Measurements from ENCODE around the gene CNOT6L.
A peak's percentile ranks its signal among the peaks of the same experiment; 100 is the strongest.
"Not testable (repeated sequence)": the region's sequence is repeated elsewhere in the genome, so short reads cannot be mapped to it uniquely, and the experiment has no call there.

The CNOT6L gene

DNA sequence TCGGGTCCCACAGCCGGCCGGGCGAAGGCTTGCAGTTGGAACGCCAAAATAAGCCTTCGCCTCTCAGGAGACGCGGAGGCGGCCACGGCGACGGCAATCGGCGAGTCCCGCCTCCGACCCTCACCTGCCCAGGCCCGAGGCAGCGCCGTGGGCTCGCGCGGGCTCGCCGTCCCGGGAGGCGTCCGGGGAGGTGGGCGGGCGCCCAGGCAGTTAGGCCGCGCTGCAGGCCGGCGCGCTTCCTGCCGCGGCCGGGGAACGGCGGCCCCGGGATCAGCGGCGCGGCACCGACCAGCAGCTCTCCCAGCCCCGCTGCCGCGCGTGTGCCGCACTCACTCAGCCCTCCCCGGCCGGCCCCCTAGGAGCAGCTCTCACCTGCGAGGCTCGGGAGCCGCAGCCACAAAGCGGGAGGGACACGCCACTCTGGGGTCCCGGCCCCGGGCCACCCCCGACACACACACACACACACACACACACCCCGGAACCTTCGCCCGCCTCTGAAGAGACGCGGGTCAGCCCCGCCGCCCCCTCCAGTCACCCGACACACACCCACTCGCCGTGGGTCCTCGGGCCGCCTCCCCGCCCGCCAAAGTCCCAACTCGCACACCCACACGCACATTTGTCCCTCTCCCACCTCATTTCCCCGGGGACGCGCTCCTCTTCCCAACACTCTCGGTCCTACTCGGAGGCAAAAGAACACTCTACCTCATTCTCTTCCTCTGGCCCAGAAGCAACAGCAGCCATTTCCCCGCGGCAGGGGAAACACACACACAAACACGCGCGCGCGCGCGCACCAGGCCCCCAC lies at the start of gene CNOT6L:
Gene CNOT6L, minus strand, starts transcription at position 767 of the 802 bp plus-strand sequence. Its CDS starts 60 bp downstream, at position 707.
- peak; percentile 89 for DNase-seq

DNA sequence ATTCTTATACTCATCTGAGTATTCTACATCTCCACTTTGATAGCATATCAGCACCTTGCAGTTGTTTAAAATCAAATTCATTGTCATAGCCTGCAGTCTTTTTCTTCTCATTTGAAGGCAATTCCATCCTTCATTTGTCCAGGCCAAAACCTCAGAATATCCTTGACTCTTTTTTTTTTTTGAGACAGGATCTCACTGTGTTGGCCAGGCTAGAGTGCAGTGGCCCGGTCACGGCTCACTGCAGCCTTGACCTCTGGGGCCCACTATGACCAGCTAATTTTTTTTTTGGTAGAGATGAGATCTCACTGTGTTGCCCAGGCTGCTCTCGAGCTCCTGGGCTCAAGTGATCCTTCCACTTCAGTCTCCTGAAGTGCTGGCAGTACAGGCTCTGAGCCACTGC lies 46.1 kb upstream of the CNOT6L start:
- DNase-seq: no peak

DNA sequence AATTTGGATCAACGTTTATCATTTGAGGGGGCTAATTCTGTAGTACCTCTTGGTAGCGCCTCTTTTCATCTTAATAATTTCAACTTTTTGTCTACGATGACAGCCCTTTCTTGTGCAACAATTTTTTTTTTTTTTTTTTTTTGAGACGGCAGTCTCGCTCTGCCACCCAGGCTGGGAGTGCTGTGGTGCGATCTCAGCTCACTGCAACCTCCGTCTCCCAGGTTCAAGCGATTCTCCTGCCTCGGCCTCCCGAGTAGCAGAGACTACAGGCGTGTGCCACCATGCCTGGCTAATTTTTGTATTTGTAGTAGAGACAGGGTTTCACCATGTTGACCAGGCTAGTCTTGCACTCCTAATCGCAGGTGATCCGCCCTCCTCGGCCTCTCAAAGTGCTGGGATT lies 44.2 kb upstream of the CNOT6L start:
- not testable (repeated sequence) for DNase-seq

DNA sequence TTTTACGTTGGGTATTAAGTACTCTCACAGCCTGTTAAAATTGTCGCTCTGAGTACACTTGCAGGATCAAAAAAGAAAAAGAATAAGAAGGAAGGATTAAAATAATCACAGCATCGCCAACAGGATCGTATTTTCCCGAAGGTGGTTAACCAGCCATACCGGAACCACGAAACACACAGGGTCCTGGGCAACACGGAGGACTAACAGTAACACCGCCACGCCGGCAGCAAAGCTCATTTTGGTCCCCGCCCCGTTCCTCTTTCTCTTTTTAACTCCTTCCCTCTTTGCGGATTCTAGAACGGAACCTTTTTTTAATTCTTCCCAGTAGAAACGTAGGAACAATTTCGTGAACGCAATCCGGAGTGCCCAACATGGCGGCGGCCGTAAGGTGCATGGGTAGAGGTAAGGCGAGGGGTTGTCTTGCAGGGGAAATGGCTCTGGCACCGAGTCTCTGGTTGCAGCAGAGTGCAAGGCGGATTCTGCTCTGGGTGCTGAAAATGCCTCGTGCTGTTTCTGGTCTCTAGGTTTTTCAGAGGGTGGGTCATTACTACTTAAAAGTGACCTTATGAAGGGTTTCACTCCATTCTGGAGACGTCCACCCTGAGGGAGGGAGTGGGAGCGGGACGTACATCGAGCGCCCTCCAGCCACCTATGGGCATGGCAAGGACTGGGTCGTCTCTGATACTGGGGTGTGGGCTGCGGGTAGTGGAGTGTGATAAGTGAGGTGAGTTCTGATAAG lies 43.5 kb upstream of the CNOT6L start, which contains the start of gene MRPL1:
Gene MRPL1, plus strand, starts transcription at position 353 of the 739 bp plus-strand sequence. Its CDS starts 19 bp downstream, at position 372.
- peak; percentile 92 for DNase-seq

DNA sequence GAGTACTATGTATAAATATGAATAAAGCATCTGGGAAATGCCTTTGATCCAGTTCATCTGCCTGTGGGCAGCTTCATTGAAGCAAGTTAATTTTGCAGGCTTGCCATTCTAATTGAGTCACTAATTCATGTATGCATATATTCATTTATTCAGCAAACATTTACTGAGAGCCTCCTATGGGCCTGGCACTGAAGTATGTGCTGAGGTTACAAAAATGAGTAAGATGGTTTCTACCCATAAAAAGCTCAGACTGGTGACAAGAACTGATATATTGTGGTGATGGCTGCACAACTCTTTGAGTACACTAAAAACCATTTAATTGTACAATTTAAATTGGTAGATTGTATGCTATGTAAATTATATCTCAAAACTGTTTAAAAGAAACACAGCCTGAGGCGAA lies 42.3 kb upstream of the CNOT6L start:
- no peak for DNase-seq

DNA sequence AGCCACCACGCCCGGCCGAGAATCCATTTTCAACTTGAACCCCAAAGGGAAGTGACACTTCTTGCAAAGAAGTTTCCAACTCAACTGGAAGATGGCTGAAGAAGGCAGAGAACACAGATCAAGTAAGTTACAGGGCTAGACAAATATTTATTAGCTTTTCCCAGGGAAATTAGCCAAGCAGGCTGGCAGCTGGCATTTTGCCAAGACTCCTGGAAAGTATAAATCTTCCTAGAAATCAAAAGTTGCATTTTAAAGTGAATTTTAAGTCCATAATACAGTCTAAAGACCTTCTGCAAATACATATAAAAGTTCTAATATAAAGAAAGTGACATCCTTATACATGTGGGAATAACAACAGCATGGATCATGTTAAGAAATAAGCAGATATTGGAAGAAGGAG lies 40.1 kb upstream of the CNOT6L start:
- no peak for DNase-seq

DNA sequence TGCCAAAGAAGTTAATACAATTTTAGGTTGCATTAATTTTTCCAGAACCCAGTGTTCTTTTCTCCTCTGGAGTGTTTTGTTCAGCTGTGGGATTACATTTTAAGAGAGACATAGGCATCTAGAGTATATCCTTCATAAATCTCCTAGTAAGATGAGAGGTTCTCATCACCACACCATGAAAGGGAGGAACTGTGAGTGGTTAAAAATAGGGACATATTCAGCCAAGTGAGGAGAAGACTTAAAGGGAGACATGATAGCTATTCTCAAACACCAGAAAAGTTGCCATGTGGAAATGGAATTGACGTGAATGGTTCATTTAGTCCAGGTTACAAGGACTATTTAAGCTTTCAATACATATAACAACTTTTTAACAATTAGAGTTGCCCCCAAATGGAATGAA lies 37.0 kb upstream of the CNOT6L start:
- DNase-seq: no peak

DNA sequence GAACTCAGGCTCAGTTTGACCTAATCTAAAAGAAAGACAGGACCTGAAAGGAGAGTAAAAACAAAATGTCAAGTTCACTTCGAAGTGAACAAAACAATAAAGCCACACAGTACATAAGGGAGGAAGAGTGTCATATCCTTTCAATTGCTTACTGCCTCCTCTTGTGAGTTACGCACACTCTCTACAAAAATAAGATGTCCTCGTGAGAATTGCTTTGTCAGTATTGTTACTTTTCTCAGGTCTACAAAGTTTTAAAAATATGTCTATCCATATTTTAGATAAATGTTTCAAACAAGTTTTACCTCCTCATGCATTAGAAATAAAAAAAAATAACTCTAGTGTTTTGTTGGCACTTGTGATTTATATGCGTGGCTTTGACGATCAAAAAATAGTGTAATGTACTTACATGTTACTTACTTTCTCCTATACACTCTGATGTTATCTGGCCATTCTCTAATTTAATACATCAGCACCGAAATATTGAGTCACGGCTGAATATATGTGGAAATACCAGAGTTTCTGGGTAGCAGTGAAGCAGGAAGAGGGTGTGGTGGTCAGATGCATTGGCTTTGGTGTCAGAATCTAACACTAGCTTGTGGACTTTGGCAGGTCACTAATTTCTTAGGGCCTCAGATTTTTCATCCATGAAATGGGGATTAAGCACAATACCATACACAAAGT lies 35.4 kb upstream of the CNOT6L start:
- peak; percentile 49 for DNase-seq

DNA sequence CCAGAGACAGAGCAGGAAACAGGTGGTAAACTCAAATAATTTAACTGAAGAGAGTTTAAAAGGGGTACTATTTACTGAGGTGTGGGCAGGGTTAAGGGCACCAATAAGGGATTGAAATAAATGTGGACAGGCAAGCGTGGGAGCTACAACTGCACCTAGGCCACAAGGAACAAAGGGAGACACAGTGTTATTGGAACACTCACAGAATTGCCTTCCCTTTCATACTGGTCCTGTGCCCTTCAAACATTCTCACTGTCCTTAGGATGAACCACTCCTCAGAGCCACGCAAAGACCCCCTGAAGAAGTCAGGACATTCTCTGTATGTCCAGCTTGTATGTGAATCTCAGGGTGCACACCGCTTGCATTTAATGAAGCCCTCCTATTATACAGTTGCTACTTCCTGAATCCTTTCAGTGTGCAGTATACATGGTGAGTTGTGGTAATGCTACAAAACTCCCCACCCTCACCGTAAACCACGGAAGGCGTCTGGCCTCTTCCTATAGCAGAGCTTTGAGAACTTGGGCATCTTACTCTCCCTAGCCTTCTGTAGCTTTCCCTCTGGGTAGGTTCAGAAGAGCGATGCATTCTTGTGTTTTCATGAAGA lies 33.8 kb upstream of the CNOT6L start:
- DNase-seq: peak; percentile 78

DNA sequence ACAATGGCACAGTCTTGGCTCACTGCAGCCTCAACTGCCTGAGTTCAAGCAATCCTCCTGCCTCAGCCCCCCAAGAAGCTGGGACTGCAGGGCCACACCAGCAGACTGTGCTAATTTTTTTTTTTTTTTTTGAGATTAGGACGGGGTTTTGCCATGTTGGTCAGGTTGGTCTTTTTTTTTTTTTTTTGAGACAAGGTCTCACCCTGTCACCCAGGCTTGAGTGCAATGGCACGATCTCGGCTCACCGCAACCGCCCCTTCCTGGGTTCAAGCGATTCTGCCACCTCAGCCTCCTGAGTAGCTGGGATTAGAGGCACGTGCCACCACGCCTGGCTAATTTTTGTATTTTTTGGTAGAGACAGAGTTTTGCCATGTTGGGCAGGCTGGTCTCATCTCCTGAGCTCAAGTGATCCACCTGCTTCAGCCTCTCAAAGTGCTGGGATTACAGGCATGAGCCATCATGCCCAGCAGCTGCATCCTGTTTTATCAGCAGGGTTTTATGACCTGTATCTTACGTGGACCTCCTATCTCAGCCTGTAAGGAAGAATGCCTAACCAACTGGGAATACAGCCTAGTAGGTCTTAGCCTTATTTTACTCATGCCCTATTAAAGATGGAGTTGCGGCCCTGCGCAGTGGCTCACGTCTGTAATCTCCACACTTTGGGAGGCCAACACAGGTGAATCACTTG lies 30.3 kb upstream of the CNOT6L start:
- no peak for DNase-seq

DNA sequence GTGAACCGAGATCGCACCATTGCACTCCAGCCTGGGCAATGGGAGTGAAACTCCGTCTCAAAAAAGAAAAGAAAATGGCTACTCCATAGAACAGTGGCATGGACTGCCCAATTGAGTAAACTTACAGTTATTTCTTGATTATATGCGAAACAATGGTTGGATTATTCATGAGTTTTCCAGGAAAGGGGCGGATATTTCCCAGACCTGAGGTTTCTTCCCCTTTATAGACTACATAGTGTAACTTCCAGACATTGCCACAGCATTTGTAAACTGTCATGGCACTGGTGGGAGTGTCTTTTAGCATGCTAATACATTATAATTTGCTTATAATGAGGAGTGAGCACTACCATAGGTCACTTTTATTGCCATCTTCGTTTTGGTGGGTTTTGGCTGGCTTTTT lies 29.3 kb upstream of the CNOT6L start:
- DNase-seq: no peak

DNA sequence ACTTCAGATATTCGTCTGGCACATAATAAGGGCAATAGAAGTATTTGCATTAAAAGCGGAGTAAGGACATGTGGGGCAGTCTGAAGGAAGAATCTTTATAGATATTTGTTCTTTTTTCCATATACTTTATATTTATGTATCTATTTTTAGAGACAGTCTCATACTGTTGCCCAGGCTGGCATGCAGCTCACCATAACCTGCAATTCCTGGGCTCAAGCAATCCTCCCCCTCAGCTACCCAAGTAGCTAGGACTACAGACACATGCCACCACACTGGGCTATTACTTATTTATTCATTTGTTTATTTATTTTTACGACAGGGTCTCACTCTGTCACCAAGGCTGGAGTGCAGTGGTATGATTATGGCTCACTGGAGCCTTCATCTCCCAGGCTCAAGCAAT lies 26.8 kb upstream of the CNOT6L start:
- no peak for DNase-seq

DNA sequence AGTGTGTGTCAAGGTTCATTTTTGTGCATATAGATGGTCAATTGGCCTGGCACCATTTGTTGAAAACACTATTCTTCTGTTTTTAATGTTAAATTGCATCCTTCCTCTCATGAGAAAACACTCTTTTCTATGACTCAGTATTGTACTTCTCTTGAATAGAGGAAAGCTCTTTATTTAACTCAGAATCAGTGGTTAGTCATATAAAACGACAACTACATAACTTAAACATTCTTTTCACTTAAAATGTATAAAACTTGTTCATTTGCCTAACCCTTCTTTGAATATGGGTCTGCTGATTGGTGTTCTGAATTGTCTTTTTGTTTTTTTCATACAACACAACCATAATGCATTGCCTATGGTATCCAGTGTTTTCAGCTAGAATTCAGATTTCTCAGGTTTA lies 26.2 kb upstream of the CNOT6L start:
- no peak for DNase-seq

DNA sequence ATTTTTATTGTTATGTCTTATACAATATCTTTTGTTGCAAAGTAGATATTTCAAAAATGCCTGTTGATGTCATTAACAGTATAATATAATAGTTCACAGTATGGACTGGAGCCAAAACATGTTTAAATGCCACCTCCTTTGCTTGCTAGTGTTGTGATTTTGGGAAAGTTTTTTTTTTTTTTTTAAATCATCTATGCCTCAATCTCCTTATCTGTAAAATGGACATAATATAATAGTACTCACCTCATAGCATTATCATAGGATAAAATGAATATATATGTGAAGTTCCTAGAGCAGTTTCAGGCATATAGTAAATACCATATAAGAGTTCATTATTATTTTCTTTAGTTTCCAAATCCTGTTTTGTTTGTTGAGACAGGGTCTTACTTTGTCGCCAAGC lies 25.2 kb upstream of the CNOT6L start:
- no peak for DNase-seq

DNA sequence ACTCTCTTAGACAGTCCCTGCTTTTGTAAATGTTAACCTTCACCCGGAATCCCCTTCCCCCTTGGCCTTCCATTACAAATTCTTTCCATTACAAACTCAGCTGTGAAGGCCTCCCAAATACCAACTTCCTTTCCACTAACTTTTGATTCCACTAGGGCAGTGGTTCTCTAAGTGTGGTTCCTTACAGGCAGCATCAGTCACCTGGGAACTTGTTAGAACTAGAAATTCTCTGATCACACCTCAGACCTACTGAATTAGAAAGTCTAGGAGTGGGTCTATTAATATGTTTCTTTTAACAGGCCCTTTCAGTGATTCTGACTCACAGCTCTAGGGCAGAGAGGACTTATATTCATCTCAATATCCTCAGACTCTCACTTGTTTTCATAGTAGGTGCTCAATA lies 24.5 kb upstream of the CNOT6L start:
- DNase-seq: no peak

DNA sequence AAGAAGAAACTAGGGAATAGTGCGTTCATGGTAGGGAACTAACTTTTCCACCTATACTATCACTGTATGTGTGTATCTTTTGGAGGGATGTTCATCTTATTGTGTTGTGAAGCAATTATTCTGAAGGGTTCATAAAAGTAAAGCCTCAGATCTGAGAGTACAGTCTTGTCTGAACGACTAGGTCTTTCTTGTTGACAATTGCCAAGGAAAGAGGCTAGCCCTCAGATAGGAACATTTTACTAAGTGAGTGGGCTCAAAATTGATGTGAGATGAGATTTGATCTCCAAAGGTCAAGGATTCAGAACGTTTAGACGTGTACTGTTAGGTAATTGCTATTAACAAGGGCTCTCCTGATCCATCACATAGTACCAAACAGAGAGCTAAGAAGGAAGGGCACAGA lies 15.2 kb upstream of the CNOT6L start:
- DNase-seq: no peak

DNA sequence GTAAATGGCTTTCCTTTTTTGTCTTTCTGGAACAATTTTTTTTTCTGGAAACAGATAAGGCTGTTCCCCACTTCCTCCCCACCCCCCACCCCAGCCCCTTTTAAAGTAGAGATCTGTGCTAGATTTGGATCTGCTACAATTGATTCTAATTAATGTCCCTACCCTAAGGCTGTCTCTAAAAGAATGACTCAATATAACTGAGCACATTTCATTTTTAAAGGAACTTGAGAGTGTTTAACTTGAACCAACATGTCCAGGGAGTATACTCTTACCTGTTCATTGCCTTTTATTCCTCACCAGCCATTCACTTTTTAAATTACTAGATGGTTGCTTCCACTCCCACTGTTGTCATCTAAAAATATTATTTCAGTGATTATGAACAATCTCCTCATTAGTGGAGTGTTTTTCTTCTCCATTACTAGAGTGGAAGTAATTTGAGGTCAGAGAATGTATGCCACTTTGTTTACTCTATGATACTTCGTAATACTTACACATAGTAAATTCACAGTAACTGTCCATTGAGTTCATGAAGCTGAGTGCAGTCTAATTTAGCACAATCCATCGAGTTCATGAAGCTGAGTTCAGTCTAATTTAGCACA lies 14.1 kb upstream of the CNOT6L start:
- no peak for DNase-seq

DNA sequence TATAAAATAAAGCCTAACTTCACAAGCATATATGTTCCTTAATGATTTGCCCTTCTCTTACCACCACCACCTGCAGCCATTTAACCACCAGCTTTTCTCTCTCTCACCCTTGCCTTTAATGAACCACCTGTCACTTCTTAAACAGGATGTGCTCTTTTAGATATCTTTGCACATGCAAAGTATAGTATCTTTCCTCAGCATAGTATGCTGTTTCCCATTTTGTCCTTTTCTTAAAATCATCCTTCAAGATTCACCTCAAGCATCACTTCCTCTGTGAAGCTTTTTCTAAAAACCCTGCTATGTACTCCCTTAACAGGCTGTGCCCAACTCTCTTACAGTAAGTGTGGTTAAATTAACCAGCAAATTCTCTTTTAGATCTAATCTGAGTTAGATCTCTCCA lies 8.2 kb upstream of the CNOT6L start:
- no peak for DNase-seq

DNA sequence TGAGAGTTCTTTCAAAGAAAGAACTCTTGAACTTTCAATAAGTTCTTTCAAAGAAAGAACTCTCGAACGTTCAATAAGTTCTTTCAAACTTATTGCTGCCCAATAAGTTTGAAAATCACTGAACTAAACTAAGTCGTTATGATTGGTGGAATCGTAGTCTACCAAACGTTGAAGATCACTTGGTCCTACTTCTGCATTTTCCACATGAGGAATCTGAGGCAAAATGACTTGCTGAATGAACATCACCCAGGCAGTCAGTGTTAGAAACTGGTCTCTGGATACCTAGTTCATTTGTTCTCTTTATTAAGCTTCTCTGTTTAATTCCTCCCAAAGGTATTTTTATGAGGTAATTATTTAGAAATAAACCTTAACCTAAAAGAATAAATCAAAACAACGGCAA lies 7.1 kb upstream of the CNOT6L start:
- no peak for DNase-seq

DNA sequence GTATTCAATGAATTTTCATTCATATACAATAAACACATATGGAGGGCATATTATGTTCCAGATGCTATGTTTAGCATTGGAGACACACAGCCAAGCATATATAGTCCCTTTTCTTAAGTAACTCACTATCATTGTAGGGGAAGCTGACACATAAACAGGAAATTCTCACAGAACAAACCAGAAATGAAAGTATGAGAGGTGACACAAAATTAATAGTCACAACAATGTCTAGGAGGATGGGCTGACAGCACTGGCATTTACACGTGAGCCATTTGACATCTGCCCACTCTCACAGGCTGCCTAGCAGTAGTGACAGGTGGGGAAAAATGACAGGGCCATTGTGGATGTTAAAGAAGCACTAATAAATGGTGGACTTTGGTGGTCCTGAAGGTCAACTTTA lies 2.6 kb upstream of the CNOT6L start:
- peak; percentile 63 for DNase-seq

DNA sequence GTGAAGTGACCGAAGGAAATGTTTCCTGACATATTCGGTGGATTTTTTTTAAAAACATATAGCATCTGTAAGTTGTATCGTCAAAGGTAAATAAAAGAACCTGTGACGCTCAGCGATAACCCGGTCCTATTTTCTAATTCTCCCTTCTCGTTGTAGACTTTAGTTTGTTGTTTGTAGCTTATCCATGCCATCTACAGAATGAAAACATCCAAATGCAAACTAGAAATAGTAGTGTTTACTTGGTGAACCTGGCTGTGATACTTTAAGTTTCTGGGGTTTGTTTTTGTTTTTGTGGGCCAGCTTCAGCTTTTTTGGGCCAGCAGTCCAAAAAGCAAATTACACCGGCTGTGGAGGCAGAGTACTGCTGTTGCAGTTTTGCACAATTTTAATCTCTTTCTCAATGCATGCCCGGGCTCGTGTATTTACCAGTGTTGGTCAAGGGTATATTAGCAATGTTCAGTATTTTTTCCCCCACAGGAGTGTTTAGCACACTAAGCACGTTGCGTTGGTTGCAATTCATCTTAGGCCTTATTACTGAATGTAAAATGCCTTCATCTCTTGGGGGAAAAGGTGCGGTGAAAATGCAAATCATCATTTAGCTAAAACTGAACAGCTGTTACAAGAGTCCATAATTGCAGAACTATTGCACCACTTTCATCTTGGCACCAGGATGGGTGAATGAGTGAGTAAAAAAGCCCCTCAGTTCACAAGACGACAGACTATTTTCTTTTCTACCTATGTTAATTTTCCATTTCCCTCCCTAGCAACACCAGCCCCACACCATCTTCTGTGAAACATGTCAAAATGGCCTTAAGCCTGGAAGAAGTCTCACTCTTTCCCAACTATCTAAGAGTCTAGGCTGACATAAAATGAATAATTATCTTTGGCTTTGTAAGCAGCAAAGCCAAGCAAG lies 1.7 kb upstream of the CNOT6L start:
- DNase-seq: peak; percentile 37
